OCI-LY7 (cell line): ENCODE data around the gene PPP1R27. TPM values are rescaled to one million over a fixed set of nuclear protein-coding genes. Genes with fewer than 3 reads are reported as not detected.
"Not testable (repeated sequence)": the region's sequence is repeated elsewhere in the genome, so short reads cannot be mapped to it uniquely, and the experiment has no call there.

Experiments
- BruUV-seq: library from RNA; stranded (reverse); fragments of 400-500 nt; replicated peaks from 2 replicates; lab custom pipeline; 2021; lab: Mats Ljungman, UMichigan
- CTCF ChIA-PET: fragments of 300-600 bp; sonication (Branson Sonifier 250); formaldehyde crosslinking; loops from one replicate; lab custom pipeline; 2022; ENCODE audit warnings: antibody characterized with exemption; ENCODE audit not compliant: unreplicated experiment; lab: Charles Lee
- POLR2A ChIA-PET: fragments of 300-600 bp; sonication (Branson Sonifier 250); formaldehyde crosslinking; loops from one replicate; lab custom pipeline; 2022; ENCODE audit warnings: antibody characterized with exemption; lab: Charles Lee
- DNase-seq: peaks from one replicate; pipeline ENCODE4 v3.0.0-alpha.2; 2015; ENCODE audit warnings: low spot score
- H2AFZ ChIP-seq: fragments of 200-600 bp; sonication (generic), shearing (Covaris generic); 2 replicates; pipeline ENCODE4 v1.6.1; 2014; ENCODE audit warnings: mild to moderate bottlenecking, antibody characterized with exemption, low read length, moderate library complexity
- H3K27ac ChIP-seq: fragments of 200-600 bp; sonication (generic); 2 replicates; pipeline ENCODE4 v1.5.1; 2014; ENCODE audit warnings: mixed run types, low read depth, mild to moderate bottlenecking, moderate library complexity, low read length, inconsistent platforms; ENCODE audit not compliant: poor library complexity, severe bottlenecking
- H3K36me3 ChIP-seq: fragments of 200-600 bp; sonication (generic); 2 replicates; pipeline ENCODE4 v1.6.1; 2014; ENCODE audit warnings: mild to moderate bottlenecking, antibody characterized with exemption, low read length, moderate library complexity, mixed read lengths; ENCODE audit not compliant: insufficient read depth
- H3K4me1 ChIP-seq: fragments of 200-600 bp; sonication (generic); 2 replicates; pipeline ENCODE4 v1.5.1; 2014; ENCODE audit warnings: mild to moderate bottlenecking, low read length; ENCODE audit not compliant: insufficient read depth, poor library complexity, severe bottlenecking
- H3K4me2 ChIP-seq: fragments of 200-600 bp; sonication (generic); 2 replicates; pipeline ENCODE4 v1.6.1; 2014; ENCODE audit warnings: mild to moderate bottlenecking, low read length
- H3K4me3 ChIP-seq: fragments of 200-600 bp; sonication (generic); 2 replicates; pipeline ENCODE4 v1.5.1; 2014; ENCODE audit warnings: mild to moderate bottlenecking, low read depth, low read length; ENCODE audit not compliant: poor library complexity, severe bottlenecking
- H3K79me2 ChIP-seq: fragments of 200-600 bp; sonication (generic); 2 replicates; pipeline ENCODE4 v1.6.1; 2016; ENCODE audit warnings: low read depth, mild to moderate bottlenecking, low read length, moderate library complexity, mixed read lengths; ENCODE audit not compliant: insufficient read depth
- H3K9me2 ChIP-seq: fragments of 200-600 bp; sonication (generic); 2 replicates; pipeline ENCODE4 v1.6.1; 2016; ENCODE audit warnings: mild to moderate bottlenecking, low read length, mixed read lengths; ENCODE audit not compliant: insufficient read depth
- H3K9me3 ChIP-seq: fragments of 200-600 bp; sonication (generic); 2 replicates; pipeline ENCODE4 v1.6.1; 2014; ENCODE audit warnings: mild to moderate bottlenecking, mixed run types, low read length, mixed read lengths
- H4K20me1 ChIP-seq: fragments of 200-600 bp; sonication (generic); 2 replicates; pipeline ENCODE4 v1.6.1; 2014; ENCODE audit warnings: mild to moderate bottlenecking, antibody characterized with exemption, low read length, moderate library complexity, mixed read lengths; ENCODE audit not compliant: insufficient read depth
- EZH2phosphoT487 ChIP-seq: fragments of 200-600 bp; sonication (generic); IDR thresholded peaks from 2 replicates; pipeline ENCODE4 v1.6.1; 2018; ENCODE audit warnings: low read depth, borderline replicate concordance, mild to moderate bottlenecking, mixed run types, antibody characterized with exemption, low read length, moderate library complexity, mixed read lengths
- intact Hi-C: fragments of 100-400 bp; cut with micrococcal nuclease; formaldehyde crosslinking; loops from one replicate; pipeline ENCODE4 v1.10.0; 2022; ENCODE audit not compliant: unreplicated experiment
- total RNA-seq, 2 experiments: library from RNA; depleted of rRNA in 1 of 2; stranded (reverse); fragments of >200 nt in 1 of 2; shearing (Covaris generic) in 1 of 2; gene quantifications; 2 replicates each; pipeline ENCODE4 v1.2.3, GENCODE V29; 2014 to 2022
- TF ChIP-seq, protein P1 (sequence below): fragments of 200-600 bp; sonication (generic); conservative IDR thresholded peaks from 2 replicates; pipeline ENCODE4 v1.5.1; 2014; ENCODE audit warnings: mild to moderate bottlenecking, antibody characterized with exemption, low read length, moderate library complexity, mixed read lengths

The PPP1R27 gene
- total RNA-seq, 2 experiments from 2014 or later, result not detected

DNA sequence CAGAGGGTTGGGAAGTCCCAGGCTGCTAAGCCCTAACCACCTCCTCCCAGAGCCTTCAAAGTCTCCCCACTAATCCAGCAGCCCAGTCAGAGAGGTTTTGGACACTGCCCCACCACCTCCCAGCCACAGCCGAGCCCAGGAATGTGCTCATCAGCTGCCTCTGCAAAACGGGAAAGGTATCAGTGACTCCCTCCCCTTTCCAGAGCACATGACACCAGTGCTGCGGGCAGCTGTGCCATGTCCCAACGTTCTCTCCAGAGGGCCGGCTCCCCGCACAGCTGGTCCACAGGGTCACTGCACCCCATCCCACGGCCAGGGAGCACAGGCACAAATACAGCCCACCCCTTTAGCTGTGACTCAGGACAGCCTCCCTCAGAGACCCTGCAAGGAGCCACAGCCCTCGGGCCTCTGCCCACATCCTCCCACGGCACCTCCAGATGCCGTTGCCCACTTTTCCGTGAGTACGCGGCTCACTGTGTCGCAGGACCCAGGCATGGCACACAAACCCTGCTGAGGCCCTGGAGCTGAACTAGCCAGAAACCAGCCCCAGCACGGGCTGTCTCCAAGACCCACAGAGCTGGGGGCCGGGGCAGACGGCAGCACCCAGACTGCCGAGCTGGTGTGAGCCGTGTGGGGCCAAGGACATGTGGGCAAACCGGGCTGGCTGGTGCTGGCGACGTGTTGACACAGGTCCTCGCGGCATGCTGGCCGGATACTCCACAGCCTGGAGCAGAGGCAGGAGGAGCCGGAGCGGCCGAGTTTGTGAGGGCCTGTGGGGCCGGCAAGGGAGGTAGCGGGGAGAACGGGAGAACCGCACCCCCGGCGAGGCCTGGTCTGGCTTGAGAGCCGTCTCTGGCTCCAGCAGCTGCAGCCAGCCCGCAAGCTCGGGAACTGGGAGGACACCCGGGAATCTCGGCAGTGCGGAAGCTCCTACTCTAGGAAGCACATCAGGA, 6.3 kb upstream of the PPP1R27 start:
- no peak for TF ChIP-seq EZH2phosphoT487
- TF ChIP-seq, protein P1, sequence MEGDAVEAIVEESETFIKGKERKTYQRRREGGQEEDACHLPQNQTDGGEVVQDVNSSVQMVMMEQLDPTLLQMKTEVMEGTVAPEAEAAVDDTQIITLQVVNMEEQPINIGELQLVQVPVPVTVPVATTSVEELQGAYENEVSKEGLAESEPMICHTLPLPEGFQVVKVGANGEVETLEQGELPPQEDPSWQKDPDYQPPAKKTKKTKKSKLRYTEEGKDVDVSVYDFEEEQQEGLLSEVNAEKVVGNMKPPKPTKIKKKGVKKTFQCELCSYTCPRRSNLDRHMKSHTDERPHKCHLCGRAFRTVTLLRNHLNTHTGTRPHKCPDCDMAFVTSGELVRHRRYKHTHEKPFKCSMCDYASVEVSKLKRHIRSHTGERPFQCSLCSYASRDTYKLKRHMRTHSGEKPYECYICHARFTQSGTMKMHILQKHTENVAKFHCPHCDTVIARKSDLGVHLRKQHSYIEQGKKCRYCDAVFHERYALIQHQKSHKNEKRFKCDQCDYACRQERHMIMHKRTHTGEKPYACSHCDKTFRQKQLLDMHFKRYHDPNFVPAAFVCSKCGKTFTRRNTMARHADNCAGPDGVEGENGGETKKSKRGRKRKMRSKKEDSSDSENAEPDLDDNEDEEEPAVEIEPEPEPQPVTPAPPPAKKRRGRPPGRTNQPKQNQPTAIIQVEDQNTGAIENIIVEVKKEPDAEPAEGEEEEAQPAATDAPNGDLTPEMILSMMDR, result no peak
- intact Hi-C loops, result no loop called here
- Histone ChIP-seq H4K20me1 (no peaks in the 10 kb centered on the region), H3K36me3 (peaks cover 39% of the 10 kb centered on the region), H3K27ac (no peak overlapping the region), H3K79me2 (no peaks in the 10 kb centered on the region), H3K9me2 (no peaks in the 10 kb centered on the region), H2AFZ (no peak overlapping the region), H3K4me1 (no peaks in the 10 kb centered on the region), H3K4me3 (no peak overlapping the region), H3K4me2 (no peak overlapping the region), H3K9me3 (no peaks in the 10 kb centered on the region)
- ChIA-PET POLR2A (no interaction called here), CTCF (interaction anchor here (0.6 kb wide), 1 partner anchor 18 kb away, joined by 4 read pairs; no protein-coding TSS in a partner anchor)
- BruUV-seq, result no TSS peak
- DNase-seq, result no peak

DNA sequence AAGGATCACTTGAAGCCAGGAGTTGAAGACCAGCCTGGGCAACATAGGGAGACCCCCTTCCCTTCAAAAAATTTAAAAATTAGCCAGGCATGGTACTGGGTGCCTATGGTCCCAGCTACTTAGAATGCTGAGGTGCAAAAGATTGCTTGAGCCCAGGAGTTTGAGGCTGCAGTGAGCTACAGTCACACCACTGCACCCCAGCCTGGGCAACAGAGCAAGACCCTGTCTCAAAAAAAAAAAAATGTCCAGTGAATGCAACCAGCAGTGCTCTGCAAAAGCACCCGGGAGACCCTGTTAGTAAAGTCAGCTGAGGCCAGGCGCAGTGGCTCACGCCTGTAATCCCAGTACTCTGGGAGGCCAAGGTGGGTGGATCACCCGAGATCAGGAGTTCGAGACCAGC, 5.2 kb upstream of the PPP1R27 start:
- CTCF ChIA-PET, H3K4me2 ChIP-seq, H3K4me3 ChIP-seq, H3K9me2 ChIP-seq, H2AFZ ChIP-seq, H3K27ac ChIP-seq, DNase-seq, H3K9me3 ChIP-seq, H3K79me2 ChIP-seq, H3K4me1 ChIP-seq, BruUV-seq, intact Hi-C loops, H4K20me1 ChIP-seq: not testable (repeated sequence)
- H3K36me3 ChIP-seq, result peaks cover 28% of the 10 kb centered on the region
- POLR2A ChIA-PET, result interaction anchor here (0.7 to 1.5 kb wide), 2 partner anchors 14 to 525 kb away, joined by 3 to 4 read pairs; no protein-coding TSS in a partner anchor

DNA sequence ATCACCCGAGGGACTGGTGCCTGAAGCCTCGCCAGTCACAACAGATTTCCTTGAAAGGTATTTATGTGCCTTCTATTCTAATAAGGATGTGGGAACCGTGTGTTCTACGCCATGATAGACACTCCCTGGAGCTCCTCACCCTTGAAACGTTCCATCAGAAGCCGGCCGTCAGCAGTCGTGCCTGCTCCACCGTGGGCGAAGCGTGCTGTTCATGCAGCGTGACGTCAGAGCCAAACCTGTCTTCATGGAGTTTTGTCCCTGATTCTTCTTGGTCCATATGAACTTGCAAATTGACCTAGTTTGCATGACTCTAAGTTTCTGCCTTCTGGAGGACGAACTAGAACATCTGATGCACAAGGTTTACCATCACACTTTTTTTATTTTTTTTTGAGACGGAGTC, 4.5 kb upstream of the PPP1R27 start:
- no peak for DNase-seq
- Histone ChIP-seq H3K4me3 (no peak overlapping the region), H2AFZ (no peak overlapping the region), H4K20me1 (no peaks in the 10 kb centered on the region), H3K79me2 (no peaks in the 10 kb centered on the region), H3K4me2 (no peak overlapping the region), H3K4me1 (peaks cover 3% of the 10 kb centered on the region), H3K9me2 (no peaks in the 10 kb centered on the region), H3K36me3 (peaks cover 21% of the 10 kb centered on the region), H3K9me3 (no peaks in the 10 kb centered on the region), H3K27ac (no peak overlapping the region)
- BruUV-seq, result no TSS peak
- intact Hi-C loops, result no loop called here
- ChIA-PET CTCF (no interaction called here), POLR2A (interaction anchor here (1.5 kb wide), 1 partner anchor 15 kb away, joined by 4 read pairs; no protein-coding TSS in a partner anchor)
- TF ChIP-seq, protein P1, result no peak
- no peak for TF ChIP-seq EZH2phosphoT487
